LoVo (cell line): Measurements from ENCODE around the gene GPAT2.
"Not testable (repeated sequence)": the region's sequence is repeated elsewhere in the genome, so short reads cannot be mapped to it uniquely, and the experiment has no call there.

ENCODE experiments used
- DNase-seq: peaks from one replicate; pipeline ENCODE4 v3.0.0-alpha.2; 2016; ENCODE audit warnings: low spot score

The GPAT2 gene

GRCh38 chr2:96023701-96024100 is 11.0 kb downstream of the GPAT2 start:
- not testable (repeated sequence) for DNase-seq

GRCh38 chr2:96022701-96023447 is 11.8 kb downstream of the GPAT2 start:
- peak; percentile 58 for DNase-seq

GRCh38 chr2:96022126-96022525 is 12.6 kb downstream of the GPAT2 start:
- not testable (repeated sequence) for DNase-seq

GRCh38 chr2:96021142-96021541 is 13.6 kb downstream of the GPAT2 start:
- DNase-seq, result not testable (repeated sequence)

- not testable (repeated sequence) for DNase-seq
Measured at GRCh38 chr2:96019909-96020590, 14.7 kb downstream of the GPAT2 start.

- DNase-seq, result not testable (repeated sequence)
Measured at GRCh38 chr2:96016321-96016720, 18.4 kb downstream of the GPAT2 start.

- DNase-seq, result not testable (repeated sequence)
Measured at GRCh38 chr2:96012792-96013264, 21.9 kb downstream of the GPAT2 start.

- DNase-seq, result not testable (repeated sequence)
Measured at GRCh38 chr2:96012086-96012791, 22.5 kb downstream of the GPAT2 start.

GRCh38 chr2:96011129-96011455 is 23.6 kb downstream of the GPAT2 start:
- peak; percentile 14 for DNase-seq

GRCh38 chr2:96010320-96011128 is 24.2 kb downstream of the GPAT2 start:
- DNase-seq, result peak; percentile 91

- peak; percentile 36 for DNase-seq
Measured at GRCh38 chr2:96009833-96010232, 24.9 kb downstream of the GPAT2 start.

- not testable (repeated sequence) for DNase-seq
Measured at GRCh38 chr2:96008051-96008450, 26.7 kb downstream of the GPAT2 start.

GRCh38 chr2:96006248-96006647 is 28.5 kb downstream of the GPAT2 start:
- not testable (repeated sequence) for DNase-seq

- DNase-seq, result peak; percentile 35
Measured at GRCh38 chr2:95992520-95993272, 42.0 kb downstream of the GPAT2 start.

GRCh38 chr2:95992102-95992501 is 42.6 kb downstream of the GPAT2 start:
- DNase-seq, result not testable (repeated sequence)

- peak; percentile 25 for DNase-seq
Measured at GRCh38 chr2:95991351-95992094, 43.2 kb downstream of the GPAT2 start, which contains the start of gene ANKRD36C. TSS of gene ANKRD36C (minus strand) at chr2:95991824. CDS start at chr2:95991708, 116 bp downstream.

- not testable (repeated sequence) for DNase-seq
Measured at GRCh38 chr2:95990884-95991283, 43.8 kb downstream of the GPAT2 start.
